GM20000 (cell line): ENCODE measurements around the gene TJAP1.

ENCODE experiments used
- DNase-seq: peaks from one replicate; pipeline ENCODE4 v3.0.0; 2012; ENCODE audit warnings: low spot score
- CTCF ChIP-seq: IDR thresholded peaks from 2 replicates; pipeline ENCODE4 v1.5.1; 2012; ENCODE audit warnings: mild to moderate bottlenecking, control low read depth; ENCODE audit errors: extremely low read depth, missing control alignments

The TJAP1 gene

GRCh38 chr6:43445576-43445975 lies 31.8 kb upstream of the TJAP1 start:
- DNase-seq, result no peak
- TF ChIP-seq CTCF, result no peak

GRCh38 chr6:43447604-43448003 lies 29.8 kb upstream of the TJAP1 start:
- no peak for TF ChIP-seq CTCF
- no peak for DNase-seq

- no peak for DNase-seq
- no peak for TF ChIP-seq CTCF
Observed at GRCh38 chr6:43448916-43449315, 28.5 kb upstream of the TJAP1 start.

- no peak for DNase-seq
- TF ChIP-seq CTCF, result no peak
Observed at GRCh38 chr6:43450699-43451131, 26.7 kb upstream of the TJAP1 start.

- no peak for TF ChIP-seq CTCF
- DNase-seq, result no peak
Observed at GRCh38 chr6:43451348-43451747, 26.0 kb upstream of the TJAP1 start.

- no peak for TF ChIP-seq CTCF
- DNase-seq, result no peak
Observed at GRCh38 chr6:43451939-43452338, 25.4 kb upstream of the TJAP1 start.

GRCh38 chr6:43452896-43453295 lies 24.5 kb upstream of the TJAP1 start:
- DNase-seq, result no peak
- TF ChIP-seq CTCF, result no peak
